Retinal pigment epithelial cell (primary cell): ENCODE results near the gene CYSRT1.
"Not testable (repeated sequence)": the region's sequence is repeated elsewhere in the genome, so short reads cannot be mapped to it uniquely, and the experiment has no call there.

Experiments
- DNase-seq: peaks from one replicate; pipeline ENCODE4 v3.0.0-alpha.2; 2010; ENCODE audit warnings: low read depth
- H3K4me3 ChIP-seq: 2 replicates; pipeline ENCODE4 v1.5.1; 2011; ENCODE audit warnings: mild to moderate bottlenecking, low read length, control low read depth, moderate library complexity
- CTCF ChIP-seq: conservative IDR thresholded peaks from 2 replicates; pipeline ENCODE4 v1.5.1; 2011; ENCODE audit warnings: low read depth, low read length, control low read depth, inconsistent platforms

The CYSRT1 gene

GRCh38 chr9:137234055-137234697 is 9.2 kb downstream of the CYSRT1 start:
- DNase-seq, result no peak
- TF ChIP-seq CTCF, result no peak
- H3K4me3 ChIP-seq, result no peak overlapping the region

- DNase-seq, result no peak
- H3K4me3 ChIP-seq, result no peak overlapping the region
- TF ChIP-seq CTCF, result no peak
Measured at GRCh38 chr9:137234758-137235423, 9.9 kb downstream of the CYSRT1 start.

- DNase-seq, result no peak
- TF ChIP-seq CTCF, result no peak
- no peak overlapping the region for H3K4me3 ChIP-seq
Measured at GRCh38 chr9:137235424-137236237, 10.7 kb downstream of the CYSRT1 start.

DNA sequence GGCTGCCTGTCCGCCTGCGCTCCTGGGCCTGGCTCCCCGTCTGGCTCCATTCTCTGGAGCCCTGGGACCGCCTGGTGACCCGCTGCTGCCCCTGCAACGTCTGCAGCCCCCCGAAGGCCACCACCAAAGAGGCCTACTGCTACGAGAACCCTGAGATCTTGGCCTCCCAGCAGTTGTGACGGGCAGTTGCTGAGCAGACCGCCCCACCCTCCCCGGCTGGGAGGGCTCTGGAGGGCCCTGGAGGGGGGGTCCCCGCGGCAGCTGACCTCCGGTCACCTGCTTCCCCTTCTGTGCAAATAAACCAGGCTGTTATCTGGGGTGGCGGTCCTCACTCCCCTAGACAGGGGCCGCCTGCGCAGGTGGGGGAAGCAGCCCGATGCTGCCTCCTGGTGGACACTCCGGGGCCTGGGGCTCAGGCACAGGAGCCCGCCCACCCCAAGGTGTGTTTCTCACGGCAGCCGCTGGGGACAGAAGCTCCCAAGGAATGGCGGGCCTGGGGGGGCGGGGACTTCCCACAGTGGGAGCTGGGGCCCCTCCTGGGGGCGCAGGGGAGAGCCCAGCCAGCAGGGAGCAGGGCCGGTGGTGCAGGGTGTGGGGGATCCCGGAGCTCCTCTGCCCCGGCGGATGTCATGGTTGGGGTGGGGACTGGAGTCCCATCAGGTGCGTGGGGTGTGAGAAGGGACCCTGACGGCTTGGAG is 11.4 kb downstream of the CYSRT1 start:
- peak; percentile 97 for TF ChIP-seq CTCF
- no peak for DNase-seq
- peak overlapping the region; percentile 36 for H3K4me3 ChIP-seq

DNA sequence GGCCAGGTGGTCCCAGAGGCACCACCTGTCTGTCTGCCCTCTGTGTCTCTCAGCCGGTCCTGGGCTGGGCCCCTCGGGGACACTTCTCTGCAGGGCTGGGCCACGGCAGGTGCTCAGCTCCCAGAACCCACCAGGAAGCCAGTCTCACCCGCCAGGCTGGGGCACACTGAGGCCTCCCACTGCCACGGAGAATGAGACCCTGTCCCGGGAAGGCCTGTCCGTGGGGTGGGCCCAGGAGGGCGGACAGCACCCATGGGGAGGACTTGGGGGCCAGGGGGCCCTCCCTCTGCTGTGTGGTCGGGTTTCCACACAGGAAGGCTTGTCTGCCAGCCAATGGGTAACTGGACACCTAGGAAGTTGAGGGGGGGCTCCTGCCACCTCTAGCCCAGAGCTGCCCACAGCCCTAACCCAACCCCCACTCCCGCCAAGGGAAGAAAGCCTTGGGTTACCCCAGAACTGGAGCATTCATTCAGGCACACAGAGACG is 12.0 kb downstream of the CYSRT1 start:
- TF ChIP-seq CTCF, result no peak
- no peak for DNase-seq
- H3K4me3 ChIP-seq, result peak overlapping the region; percentile 36

DNA sequence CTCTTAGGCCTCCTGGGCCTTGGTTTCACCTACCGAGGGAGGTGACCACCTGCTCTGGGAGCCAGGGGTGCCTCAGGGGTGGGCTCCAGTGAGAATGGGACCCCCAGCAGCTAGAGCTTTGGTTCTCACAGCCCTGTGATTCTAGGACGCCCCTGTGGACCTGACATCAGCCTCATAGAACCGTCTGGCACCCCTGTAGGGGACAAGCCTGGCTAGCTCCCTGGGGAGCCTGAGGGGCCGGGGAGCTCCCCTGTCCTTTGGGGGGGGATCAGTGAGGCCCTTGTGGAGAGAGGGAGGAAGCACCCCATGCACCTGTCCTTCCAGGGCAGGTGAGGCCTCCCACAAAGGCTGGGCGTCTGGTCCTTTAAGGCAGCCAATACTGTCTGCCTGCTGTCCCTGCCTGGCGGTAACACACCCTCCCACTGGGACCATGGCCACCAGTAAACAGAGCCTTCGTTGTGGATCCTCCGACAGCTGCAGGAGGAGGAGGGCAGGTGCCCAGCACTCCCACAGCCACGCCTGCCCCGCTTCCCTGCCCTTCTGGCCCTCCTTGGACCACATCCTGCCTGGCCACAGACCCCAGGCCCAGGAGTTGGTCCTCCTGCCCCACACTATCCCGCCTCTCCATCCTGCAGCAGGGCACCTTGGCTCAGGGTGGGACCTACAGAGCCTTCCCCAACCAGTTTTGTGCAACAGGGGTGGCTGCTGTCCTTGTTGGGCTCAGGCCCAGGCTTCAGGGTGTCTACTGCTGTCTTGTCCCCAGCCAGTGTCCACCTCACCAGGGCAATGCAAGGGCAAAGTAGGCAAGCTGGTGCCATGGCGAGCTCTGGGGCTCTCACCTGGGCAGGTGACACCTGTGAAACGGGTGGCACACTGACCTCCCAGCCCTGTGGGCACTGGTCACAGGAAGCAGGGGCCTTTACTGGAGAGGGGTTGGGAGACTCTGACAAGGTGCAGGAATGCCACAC is 13.1 kb downstream of the CYSRT1 start:
- H3K4me3 ChIP-seq, result no peak overlapping the region
- TF ChIP-seq CTCF, result no peak
- DNase-seq, result no peak

DNA sequence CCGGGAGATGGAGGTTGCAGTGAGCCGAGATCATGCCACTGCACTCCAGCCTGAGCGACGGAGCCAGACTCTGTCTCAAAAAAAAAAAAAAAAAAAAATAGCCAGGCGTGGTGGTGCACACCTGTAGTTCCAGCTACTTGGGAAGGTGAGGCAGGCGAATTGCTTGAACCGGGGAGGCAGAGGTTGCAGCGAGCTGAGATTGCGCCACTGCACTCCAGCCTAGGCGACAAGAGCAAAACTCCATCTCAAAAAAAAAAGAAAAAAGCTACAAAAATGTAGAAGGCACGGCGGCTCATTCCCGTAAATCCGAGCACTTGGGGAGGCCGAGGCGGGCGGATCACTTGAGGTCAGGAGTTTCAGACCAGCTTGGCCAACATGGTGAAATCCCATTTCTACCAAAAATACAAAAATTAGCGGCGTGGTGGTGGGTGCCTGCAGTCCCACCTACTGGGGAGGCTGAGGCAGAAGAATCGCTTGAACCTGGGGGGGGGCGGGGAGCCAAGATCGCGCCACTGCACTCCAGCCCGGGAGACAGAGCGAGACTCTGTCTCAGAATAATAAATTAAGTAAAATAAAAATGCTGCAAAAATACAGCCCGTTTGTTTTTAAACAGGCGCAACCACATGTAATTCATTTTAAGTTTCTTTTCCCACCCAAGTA is 14.7 kb downstream of the CYSRT1 start:
- DNase-seq, result not testable (repeated sequence)

More for the DNA sequence above, 14.7 kb downstream of the CYSRT1 start:
- peak overlapping the region; percentile 55 for H3K4me3 ChIP-seq
